ENCODE data around the gene WFDC10B. TPM values are rescaled to one million over a fixed set of nuclear protein-coding genes. Genes with fewer than 3 reads are reported as not detected.

The WFDC10B gene
- polyA plus RNA-seq, 3 donors = not detected

DNA sequence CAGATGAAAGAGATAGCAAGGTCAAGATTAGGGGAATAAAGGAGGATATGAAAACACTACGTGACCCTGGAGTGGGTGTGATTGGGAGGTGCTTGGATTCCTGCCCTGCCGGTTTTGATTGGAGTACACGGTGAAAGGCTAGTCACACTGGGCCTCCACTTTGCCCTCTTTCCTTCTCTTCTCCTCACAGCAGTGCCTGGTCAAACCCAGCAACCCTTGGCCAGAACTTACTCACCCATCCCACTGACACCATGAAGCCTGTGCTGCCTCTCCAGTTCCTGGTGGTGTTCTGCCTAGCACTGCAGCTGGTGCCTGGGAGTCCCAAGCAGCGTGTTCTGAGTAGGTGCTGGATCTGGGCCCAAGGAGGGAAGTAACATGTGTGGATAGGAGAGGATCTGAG is 2.9 kb downstream of the WFDC10B start, which contains the start of gene WFDC13:
WFDC13 (plus strand) TSS at position 166 of the 400 bp plus-strand sequence; CDS start at position 252, 86 bp downstream.
- TF ChIP-seq CTCF (IDR thresholded peaks at IDR 0.05) = no peak
- H3K36me3 Mint-ChIP-seq = no peaks in the 10 kb centered on the region
- Histone ChIP-seq H3K27me3 (ENCODE audit: control insufficient read depth in 2 of 2, insufficient read depth in 2 of 2, low read length in 2 of 2) (no peaks in the 10 kb centered on the region), H3K9me3 (replicated peaks in 1 of 2; ENCODE audit: control insufficient read depth in 1 of 2, insufficient read depth in 1 of 2, low read length in 2 of 2) (no peaks in the 10 kb centered on the region), H3K27ac (ENCODE audit: low read depth in 1 of 2, low read length in 2 of 2) (no peak within 1 kb of the TSS), H3K9ac (ENCODE audit: insufficient read depth, low read length, poor library complexity, severe bottlenecking) (no peak within 1 kb of the TSS), H3K79me2 (ENCODE audit: insufficient read depth, low read length) (no peaks in the 10 kb centered on the region), H2AFZ (ENCODE audit: insufficient read depth, low read depth, low read length, poor library complexity, severe bottlenecking) (no peak within 1 kb of the TSS), H3K4me2 (replicated peaks; ENCODE audit: extremely low read depth, low read length, poor library complexity, severe bottlenecking) (no peak within 1 kb of the TSS), H3K4me1 (ENCODE audit: control insufficient read depth in 1 of 2, insufficient read depth in 2 of 2, low read length in 2 of 2) (no peaks in the 10 kb centered on the region), H3K36me3 (replicated peaks in 1 of 2; ENCODE audit: control insufficient read depth in 1 of 2, insufficient read depth in 2 of 2, low read length in 2 of 2) (no peaks in the 10 kb centered on the region), H4K20me1 (ENCODE audit: insufficient read depth, low read length) (no peaks in the 10 kb centered on the region), H3K4me3 (replicated peaks in 1 of 3; ENCODE audit: low read depth in 2 of 3, low read length in 3 of 3) (no peak within 1 kb of the TSS)
- intact Hi-C loops (cut with micrococcal nuclease) = no loop called here
- WGBS (ENCODE audit: insufficient coverage) = 90% methylated on average over 2 of the region's 4 CpGs
- H3K9me3 Mint-ChIP-seq = peaks cover 0 to 7% (median 1%) of the 10 kb centered on the region in 7 donors
- no peak within 1 kb of the TSS for H3K27ac Mint-ChIP-seq
- H3K4me1 Mint-ChIP-seq = no peaks in the 10 kb centered on the region
- no peak for DNase-seq
- peaks cover 0 to 26% (median 5%) of the 10 kb centered on the region in 3 donors for H3K27me3 Mint-ChIP-seq (ENCODE audit: low read depth in 3 of 3)
- H3K4me3 Mint-ChIP-seq = no peak within 1 kb of the TSS

DNA sequence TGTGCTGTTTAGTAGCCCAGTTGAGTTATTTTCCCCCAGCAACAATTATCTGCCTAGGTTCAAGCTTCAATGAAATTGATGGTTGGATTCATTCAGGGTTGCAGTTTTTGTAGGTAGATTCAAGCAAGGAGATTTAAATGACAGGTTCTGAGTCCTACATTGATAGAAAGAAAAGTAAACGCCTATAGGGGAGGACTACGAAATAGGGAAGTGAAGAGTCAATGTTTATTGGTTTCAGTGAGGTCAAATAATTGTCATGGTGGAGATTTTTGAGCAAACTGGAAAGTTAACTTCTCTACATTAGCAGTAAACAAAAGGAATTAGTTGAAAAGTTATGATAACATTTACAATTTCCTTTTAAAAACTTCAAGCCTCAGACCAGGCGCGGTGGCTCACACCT is 3.7 kb downstream of the WFDC10B start:
- Histone ChIP-seq H3K4me3 (replicated peaks in 1 of 3; ENCODE audit: low read depth in 2 of 3, low read length in 3 of 3) (no peak overlapping the region), H4K20me1 (ENCODE audit: insufficient read depth, low read length) (no peaks in the 10 kb centered on the region), H3K4me1 (ENCODE audit: control insufficient read depth in 1 of 2, insufficient read depth in 2 of 2, low read length in 2 of 2) (no peaks in the 10 kb centered on the region), H3K9ac (ENCODE audit: insufficient read depth, low read length, poor library complexity, severe bottlenecking) (no peak overlapping the region), H3K9me3 (replicated peaks in 1 of 2; ENCODE audit: control insufficient read depth in 1 of 2, insufficient read depth in 1 of 2, low read length in 2 of 2) (no peaks in the 10 kb centered on the region), H2AFZ (ENCODE audit: insufficient read depth, low read depth, low read length, poor library complexity, severe bottlenecking) (no peak overlapping the region), H3K36me3 (replicated peaks in 1 of 2; ENCODE audit: control insufficient read depth in 1 of 2, insufficient read depth in 2 of 2, low read length in 2 of 2) (no peaks in the 10 kb centered on the region), H3K79me2 (ENCODE audit: insufficient read depth, low read length) (no peaks in the 10 kb centered on the region), H3K4me2 (replicated peaks; ENCODE audit: extremely low read depth, low read length, poor library complexity, severe bottlenecking) (no peak overlapping the region), H3K27me3 (ENCODE audit: control insufficient read depth in 2 of 2, insufficient read depth in 2 of 2, low read length in 2 of 2) (no peaks in the 10 kb centered on the region), H3K27ac (ENCODE audit: low read depth in 1 of 2, low read length in 2 of 2) (no peak overlapping the region)
- Mint-ChIP-seq H3K36me3 (no peaks in the 10 kb centered on the region), H3K27ac (no peak overlapping the region), H3K4me3 (no peak overlapping the region), H3K4me1 (no peaks in the 10 kb centered on the region), H3K27me3 (ENCODE audit: low read depth in 3 of 3) (peaks cover 0 to 28% (median 5%) of the 10 kb centered on the region in 3 donors), H3K9me3 (peaks cover 0 to 7% (median 1%) of the 10 kb centered on the region in 7 donors)
- DNase-seq = no peak
- intact Hi-C loops (cut with micrococcal nuclease) = no loop called here
- no CpG with 5 or more reads among the region's 4 CpGs for WGBS (ENCODE audit: insufficient coverage)
- no peak for TF ChIP-seq CTCF (IDR thresholded peaks at IDR 0.05)

Data from CD14-positive monocyte (primary cell).